Spleen (tissue), 11 donors: ENCODE data around the gene CCZ1B. TPM values are rescaled to one million over a fixed set of nuclear protein-coding genes. Genes with fewer than 3 reads are reported as not detected.
"Not testable (repeated sequence)": the region's sequence is repeated elsewhere in the genome, so short reads cannot be mapped to it uniquely, and the experiment has no call there.

Source experiments
- DNase-seq: peaks from one replicate; pipeline ENCODE4 v3.0.0-alpha.2; 2020
- H3K27ac ChIP-seq, 8 donors: fragments of 200-600 bp; sonication (generic) in 7 of 8; 1 replicate in 4 of 8; 2 replicates in 4 of 8; pipeline versions ENCODE4 v1.5.0 to v1.8.0; 2016 to 2021; ENCODE audit warnings: inconsistent platforms in 4 of 8, mild to moderate bottlenecking in 4 of 8, moderate library complexity in 1 of 8
- H3K27me3 ChIP-seq, 7 donors: fragments of 200-600 bp; sonication (generic) in 6 of 7; replicated peaks in 1 of 7; 1 replicate in 4 of 7; 2 replicates in 3 of 7; pipeline versions ENCODE4 v1.5.0 to v1.8.0; 2016 to 2021; ENCODE audit warnings: inconsistent platforms in 3 of 7, mild to moderate bottlenecking in 1 of 7
- H3K36me3 ChIP-seq, 6 donors: fragments of 200-600 bp; sonication (generic) in 5 of 6; 1 replicate in 4 of 6; 2 replicates in 2 of 6; pipeline versions ENCODE4 v1.5.0 to v1.8.0; 2016 to 2021; ENCODE audit warnings: inconsistent platforms in 2 of 6
- H3K4me1 ChIP-seq, 6 donors: fragments of 200-600 bp; sonication (generic) in 5 of 6; 1 replicate in 3 of 6; 2 replicates in 3 of 6; pipeline versions ENCODE4 v1.5.0 to v1.8.0; 2016 to 2021; ENCODE audit warnings: inconsistent platforms in 3 of 6
- H3K4me3 ChIP-seq, 8 donors: fragments of 200-600 bp; sonication (generic) in 7 of 8; 1 replicate in 4 of 8; 2 replicates in 4 of 8; pipeline versions ENCODE4 v1.5.0 to v1.8.0; 2016 to 2021; ENCODE audit warnings: inconsistent platforms in 4 of 8, mild to moderate bottlenecking in 4 of 8, moderate library complexity in 2 of 8
- H3K9me3 ChIP-seq, 8 donors: fragments of 200-600 bp; sonication (generic) in 7 of 8; 1 replicate in 4 of 8; 2 replicates in 4 of 8; pipeline versions ENCODE4 v1.5.0 to v1.8.0; 2016 to 2021; ENCODE audit warnings: inconsistent platforms in 4 of 8
- POLR2A ChIP-seq, 3 donors: fragments of 450-650 bp; IDR thresholded peaks; one replicate each; pipeline ENCODE4 v1.5.1; 2017; ENCODE audit warnings: antibody characterized with exemption in 3 of 3, mild to moderate bottlenecking in 1 of 3
- POLR2AphosphoS5 ChIP-seq, 3 donors: sonication (generic); formaldehyde crosslinking; IDR thresholded peaks; one replicate each; pipeline ENCODE4 v1.5.1; 2017; ENCODE audit warnings: antibody characterized with exemption in 3 of 3
- WGBS, 5 donors: extraction: QIAGEN DNeasy Blood & Tissue Kit in 3 of 5; methylation state at CpG; one replicate each; pipeline versions ENCODE4 v1.1.5 to v1.1.7; 2013 to 2018; 5-methylcytosine and 5-hydroxymethylcytosine counted together
- intact Hi-C: fragments of 100-400 bp; cut with DNase I; formaldehyde crosslinking; loops from one replicate; pipeline ENCODE4 v1.15.0; 2023; ENCODE audit warnings: low total_unique reads
- polyA plus RNA-seq, 3 donors: library from polyadenylated mRNA; stranded (reverse); fragments of 200-250 nt; gene quantifications; one replicate each; pipeline ENCODE4 v1.2.1, GENCODE V29; 2013
- total RNA-seq, 7 donors: library from RNA; depleted of rRNA in 3 of 7; stranded (reverse); fragments of >200 nt in 3 of 7; fragmentation: NEBNext Ultra II Directional in 4 of 7; extraction: Animal tissue kit (Norgen Biotek cat#: 25700) in 4 of 7; gene quantifications; one replicate each; pipeline versions ENCODE4 v1.1.0 to v1.2.1, GENCODE V29; 2016 to 2021
- TF ChIP-seq, protein P1 (sequence below), 11 experiments: fragments of 200-600 bp in 7 of 11; fragments of 450-650 bp in 4 of 11; sonication (generic) in 4 of 11; IDR thresholded peaks in 8 of 11; conservative IDR thresholded peaks in 3 of 11; 1 replicate in 7 of 11; 2 replicates in 4 of 11; pipeline versions ENCODE4 v1.4.0 to v1.8.0; 2016 to 2021; ENCODE audit warnings: antibody characterized with exemption in 11 of 11, inconsistent platforms in 4 of 11, mild to moderate bottlenecking in 1 of 11
- donor health status: healthy with polysubstance abuse.
- donor health status: DM: no; HTN: no; CAD: no; lungs with moderate emphysema.
- donor health status: DM: no; HTN: no; CAD: no.
- donor health status: Bipolar disorder and iron deficiency.
- donor health status: healthy.
- donor health status: DM: no; HTN: no; CAD: no.
- donor health status: DM: yes; HTN: yes; CAD: no.

CCZ1B gene
- total and polyA plus RNA-seq, 10 donors: 26.7 to 103 (median 68.2) TPM

DNA sequence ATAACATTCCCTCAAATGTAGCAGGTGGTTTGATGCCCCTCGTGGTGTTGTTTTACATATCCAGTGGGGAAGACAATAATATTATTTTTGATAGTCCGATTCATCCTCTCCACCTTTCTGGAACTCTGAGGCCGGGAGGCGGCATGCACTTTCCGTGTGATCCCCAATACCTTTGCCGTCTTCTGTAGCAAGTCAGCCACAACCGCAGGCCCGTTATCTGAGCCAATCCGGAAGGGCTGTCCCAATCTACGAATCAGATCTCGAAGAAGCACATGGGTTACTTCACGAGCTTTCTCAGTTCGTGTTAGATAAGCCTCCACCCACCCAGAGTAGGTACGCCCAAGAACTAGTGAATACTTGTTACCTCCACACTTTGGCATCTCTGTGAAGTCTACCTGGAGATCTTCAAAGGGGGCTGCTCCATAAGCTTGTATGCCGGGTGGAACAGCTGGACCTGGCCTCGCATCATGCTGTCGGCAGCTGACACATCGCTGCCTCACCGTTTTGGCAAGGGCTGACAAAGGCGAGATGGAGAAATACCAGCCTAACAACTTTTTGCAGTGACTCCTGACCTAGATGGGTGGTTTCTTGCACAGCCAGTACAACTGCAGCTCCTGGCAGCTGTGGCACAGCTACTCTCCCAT lies 16.3 kb upstream of the CCZ1B start:
- H3K27me3 ChIP-seq, DNase-seq, H3K9me3 ChIP-seq, H3K4me3 ChIP-seq, intact Hi-C loops, H3K27ac ChIP-seq, H3K4me1 ChIP-seq, H3K36me3 ChIP-seq: not testable (repeated sequence)
- 79 to 87% (median 85%) methylated on average over 20 of the region's 20 CpGs for WGBS, 5 donors

DNA sequence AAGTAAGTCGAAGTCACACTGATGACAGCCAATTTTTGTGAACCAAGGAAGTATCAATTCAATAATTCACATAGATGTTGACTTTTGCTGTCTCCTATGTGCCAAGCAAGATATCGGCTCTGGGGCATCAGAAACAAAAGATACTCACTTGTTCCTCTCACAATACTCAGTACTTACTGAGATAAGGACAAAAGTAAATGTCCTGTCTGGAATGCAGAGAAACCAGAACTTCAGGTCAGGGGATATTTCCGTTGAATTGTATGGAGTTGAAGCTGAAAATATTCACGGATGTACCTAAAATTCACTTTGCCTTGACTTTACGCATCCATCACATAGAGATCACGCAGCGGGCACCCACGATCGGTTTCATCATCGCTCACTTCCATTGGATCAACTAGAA lies 11.0 kb upstream of the CCZ1B start:
- H3K36me3 ChIP-seq, DNase-seq, intact Hi-C loops, H3K4me3 ChIP-seq, H3K4me1 ChIP-seq, H3K27ac ChIP-seq, H3K9me3 ChIP-seq, H3K27me3 ChIP-seq: not testable (repeated sequence)
- WGBS, 5 donors: 89 to 94% (median 91%) methylated on average over 10 of the region's 10 CpGs

DNA sequence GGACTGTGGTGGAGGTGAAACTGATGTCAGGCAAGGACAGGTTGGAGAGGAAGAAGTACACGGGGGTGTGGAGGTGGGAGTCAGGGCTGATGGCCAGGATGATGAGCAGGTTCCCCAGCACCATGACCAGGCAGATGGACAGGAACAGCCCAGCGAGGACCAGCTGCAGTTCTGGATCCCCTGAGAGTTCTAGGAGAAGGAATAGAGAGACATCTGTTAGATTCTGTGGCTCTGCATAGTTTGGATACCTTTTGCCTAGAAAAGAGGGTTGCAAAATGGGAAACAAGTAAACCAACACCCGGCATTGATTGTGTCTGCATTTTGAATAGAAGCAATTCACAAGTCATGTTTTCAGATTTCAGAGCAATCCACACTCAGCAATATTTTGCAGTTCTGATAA lies 9.4 kb upstream of the CCZ1B start:
- H3K27me3 ChIP-seq: peaks cover 0 to 20% (median 0%) of the 10 kb centered on the region in 7 donors
- H3K4me1 ChIP-seq, DNase-seq, H3K36me3 ChIP-seq, intact Hi-C loops, H3K27ac ChIP-seq, H3K4me3 ChIP-seq, H3K9me3 ChIP-seq: not testable (repeated sequence)
- 63 to 86% (median 68%) methylated on average over 3 of the region's 3 CpGs for WGBS, 5 donors

DNA sequence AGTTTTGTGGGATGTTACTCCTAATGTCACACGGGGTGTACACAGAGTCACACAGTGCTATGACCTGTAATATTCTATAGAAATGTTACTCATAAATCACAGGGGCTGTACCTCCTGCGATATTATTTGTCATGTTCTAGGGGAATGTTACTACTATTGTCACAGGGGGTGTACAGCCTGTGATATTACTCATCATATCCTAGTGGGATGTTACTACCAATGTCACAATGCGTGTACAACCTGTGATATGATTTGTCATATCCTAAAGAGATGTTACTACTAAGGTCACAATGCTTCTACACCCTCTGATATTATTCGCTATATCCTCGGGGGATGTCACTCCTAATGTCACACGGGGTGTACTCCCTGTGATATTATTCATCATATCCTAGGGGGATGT lies 7.6 kb upstream of the CCZ1B start:
- Histone ChIP-seq H3K36me3 (no peaks in the 10 kb centered on the region), H3K4me3 (no peak overlapping the region), H3K27ac (no peak overlapping the region), H3K9me3 (no peaks in the 10 kb centered on the region), H3K27me3 (peaks cover 0 to 24% (median 0%) of the 10 kb centered on the region in 7 donors), H3K4me1 (no peaks in the 10 kb centered on the region)
- no peak for TF ChIP-seq POLR2AphosphoS5 (IDR thresholded peaks at IDR 0.05)
- TF ChIP-seq, protein P1, sequence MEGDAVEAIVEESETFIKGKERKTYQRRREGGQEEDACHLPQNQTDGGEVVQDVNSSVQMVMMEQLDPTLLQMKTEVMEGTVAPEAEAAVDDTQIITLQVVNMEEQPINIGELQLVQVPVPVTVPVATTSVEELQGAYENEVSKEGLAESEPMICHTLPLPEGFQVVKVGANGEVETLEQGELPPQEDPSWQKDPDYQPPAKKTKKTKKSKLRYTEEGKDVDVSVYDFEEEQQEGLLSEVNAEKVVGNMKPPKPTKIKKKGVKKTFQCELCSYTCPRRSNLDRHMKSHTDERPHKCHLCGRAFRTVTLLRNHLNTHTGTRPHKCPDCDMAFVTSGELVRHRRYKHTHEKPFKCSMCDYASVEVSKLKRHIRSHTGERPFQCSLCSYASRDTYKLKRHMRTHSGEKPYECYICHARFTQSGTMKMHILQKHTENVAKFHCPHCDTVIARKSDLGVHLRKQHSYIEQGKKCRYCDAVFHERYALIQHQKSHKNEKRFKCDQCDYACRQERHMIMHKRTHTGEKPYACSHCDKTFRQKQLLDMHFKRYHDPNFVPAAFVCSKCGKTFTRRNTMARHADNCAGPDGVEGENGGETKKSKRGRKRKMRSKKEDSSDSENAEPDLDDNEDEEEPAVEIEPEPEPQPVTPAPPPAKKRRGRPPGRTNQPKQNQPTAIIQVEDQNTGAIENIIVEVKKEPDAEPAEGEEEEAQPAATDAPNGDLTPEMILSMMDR (IDR thresholded peaks at IDR 0.05 in 8 of 11, conservative IDR thresholded peaks at IDR 0.05 in 3 of 11): no peak
- TF ChIP-seq POLR2A (IDR thresholded peaks at IDR 0.05): no peak
- intact Hi-C loops: no loop called here
- DNase-seq: no peak
- 77 to 90% (median 86%) methylated on average over 6 of the region's 6 CpGs for WGBS, 5 donors

DNA sequence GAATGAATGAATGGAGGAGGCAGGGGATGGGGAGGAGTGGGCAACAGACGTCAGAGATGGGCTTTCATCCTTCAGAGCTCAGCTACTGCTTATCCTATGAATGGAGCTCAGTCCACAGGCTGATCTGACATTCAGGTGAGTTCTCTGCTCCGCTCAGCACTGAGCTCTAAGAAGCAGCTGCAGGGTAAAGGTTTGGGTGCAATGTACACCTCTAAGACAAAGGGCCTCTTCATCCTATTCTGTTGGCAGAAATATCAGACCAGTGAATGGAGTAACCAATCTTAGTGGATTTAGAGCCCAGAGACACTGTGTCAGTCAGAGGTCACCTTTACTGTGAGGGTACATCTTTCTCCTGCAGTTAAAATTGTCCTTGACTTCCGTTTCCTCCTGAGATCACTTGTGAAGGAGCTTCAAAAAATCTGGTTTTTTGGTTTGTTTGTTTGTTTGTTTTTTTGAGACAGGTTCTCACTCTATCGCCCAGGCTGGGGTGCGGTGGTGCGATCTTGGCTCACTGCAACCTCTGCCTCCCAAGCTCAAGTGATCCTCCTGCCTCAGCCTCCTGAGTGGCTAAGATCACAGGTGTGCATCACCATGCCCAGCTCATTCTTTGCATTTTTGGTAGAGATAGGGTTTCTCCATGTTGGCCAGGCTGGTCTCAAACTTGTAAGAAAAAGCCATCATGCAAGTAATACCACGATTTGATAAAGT lies 5.1 kb upstream of the CCZ1B start:
- intact Hi-C loops: no loop called here
- Histone ChIP-seq H3K4me3 (no peak overlapping the region), H3K9me3 (no peaks in the 10 kb centered on the region), H3K27ac (no peak overlapping the region), H3K36me3 (no peaks in the 10 kb centered on the region), H3K27me3 (peaks cover 0 to 22% (median 0%) of the 10 kb centered on the region in 7 donors), H3K4me1 (no peaks in the 10 kb centered on the region)
- no peak for TF ChIP-seq POLR2A (IDR thresholded peaks at IDR 0.05)
- TF ChIP-seq, protein P1 (IDR thresholded peaks at IDR 0.05 in 8 of 11, conservative IDR thresholded peaks at IDR 0.05 in 3 of 11): no peak
- no peak for TF ChIP-seq POLR2AphosphoS5 (IDR thresholded peaks at IDR 0.05)
- 76 to 86% (median 82%) methylated on average over 7 of the region's 7 CpGs for WGBS, 5 donors
- DNase-seq: no peak

DNA sequence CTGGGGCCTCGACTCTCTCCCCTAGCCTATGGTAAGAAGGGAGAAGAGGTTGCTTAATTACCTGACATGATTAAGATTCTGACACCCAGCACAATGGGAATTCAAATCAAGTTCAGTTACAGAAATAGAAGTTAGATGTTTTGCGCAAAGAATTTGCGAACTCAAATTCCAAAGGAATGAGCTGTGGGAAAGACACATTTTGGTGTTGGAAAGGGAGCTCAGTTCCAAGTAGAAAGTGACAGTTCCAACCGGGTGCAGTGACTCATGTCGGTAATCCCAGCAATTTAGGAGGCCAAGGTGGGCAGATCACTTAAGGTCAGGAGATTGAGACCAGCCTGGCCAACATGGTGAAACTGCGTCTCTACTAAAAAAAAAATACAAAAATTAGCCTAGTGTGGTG lies 4.0 kb upstream of the CCZ1B start:
- WGBS, 5 donors: 81 to 93% (median 89%) methylated on average over 6 of the region's 6 CpGs
- H3K36me3 ChIP-seq, H3K4me3 ChIP-seq, intact Hi-C loops, H3K4me1 ChIP-seq, H3K9me3 ChIP-seq, DNase-seq, H3K27ac ChIP-seq: not testable (repeated sequence)
- peaks cover 0 to 19% (median 0%) of the 10 kb centered on the region in 7 donors for H3K27me3 ChIP-seq

DNA sequence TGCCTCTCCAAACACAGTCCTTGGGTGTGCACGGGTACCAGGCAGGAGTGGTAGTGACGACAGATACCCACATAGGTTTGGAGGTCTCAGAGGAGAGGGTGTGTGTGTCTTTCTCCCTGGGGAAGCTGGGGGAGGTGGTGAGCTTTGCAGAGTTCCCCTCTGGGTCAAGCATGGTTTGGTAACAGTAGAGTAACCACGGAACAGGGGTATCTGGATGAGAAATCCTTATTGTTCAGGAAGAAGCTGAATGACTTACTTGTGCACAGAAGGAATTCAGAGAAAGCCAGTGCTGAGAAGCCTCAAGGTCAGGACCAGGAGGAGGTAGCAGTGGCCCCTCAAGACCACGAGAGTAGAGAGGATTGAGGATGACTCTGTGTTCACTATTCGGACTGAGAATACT lies 3.5 kb upstream of the CCZ1B start:
- H3K9me3 ChIP-seq, H3K4me3 ChIP-seq, intact Hi-C loops, DNase-seq, H3K36me3 ChIP-seq, H3K27ac ChIP-seq, H3K4me1 ChIP-seq: not testable (repeated sequence)
- 54 to 64% (median 64%) methylated on average over 4 to 5 of the region's 5 CpGs for WGBS, 5 donors
- H3K27me3 ChIP-seq: peaks cover 0 to 15% (median 0%) of the 10 kb centered on the region in 7 donors

DNA sequence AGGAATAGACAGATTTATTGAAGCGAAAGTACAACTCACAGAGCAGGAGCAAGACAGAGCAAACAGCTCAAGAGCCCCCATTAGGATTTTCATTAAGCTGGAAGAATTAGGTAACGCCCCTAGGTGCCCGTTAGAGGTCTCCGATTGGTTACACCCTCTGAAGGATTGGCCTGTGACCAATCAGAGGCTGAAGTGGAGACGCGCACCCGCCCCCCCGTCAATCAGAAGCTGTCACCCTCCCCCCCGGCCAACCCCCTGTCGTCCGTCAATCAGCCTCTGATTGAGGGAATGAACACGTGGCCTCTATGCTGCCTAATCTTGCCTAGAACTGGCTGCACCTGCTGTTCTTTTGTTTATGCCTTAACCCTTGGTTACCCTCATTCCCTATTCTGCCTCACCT lies 1.1 kb upstream of the CCZ1B start:
- intact Hi-C loops, H3K4me3 ChIP-seq, DNase-seq, H3K9me3 ChIP-seq, H3K27ac ChIP-seq: not testable (repeated sequence)
- Histone ChIP-seq H3K4me1 (peaks cover 0 to 11% (median 5%) of the 10 kb centered on the region in 6 donors), H3K27me3 (peaks cover 0 to 14% (median 0%) of the 10 kb centered on the region in 7 donors), H3K36me3 (peaks cover 0 to 12% (median under 1%) of the 10 kb centered on the region in 6 donors)
- 67 to 85% (median 78%) methylated on average over 6 to 12 of the region's 12 CpGs for WGBS, 5 donors
